GM12801 (cell line): ENCODE data around the gene CXCL1.

Experiments used
- TF ChIP-seq, protein P1 (sequence below): IDR thresholded peaks from one replicate; pipeline ENCODE4 v1.5.1; 2011; ENCODE audit warnings: control low read depth; ENCODE audit not compliant: insufficient read length; ENCODE audit errors: extremely low read depth

Gene CXCL1

DNA sequence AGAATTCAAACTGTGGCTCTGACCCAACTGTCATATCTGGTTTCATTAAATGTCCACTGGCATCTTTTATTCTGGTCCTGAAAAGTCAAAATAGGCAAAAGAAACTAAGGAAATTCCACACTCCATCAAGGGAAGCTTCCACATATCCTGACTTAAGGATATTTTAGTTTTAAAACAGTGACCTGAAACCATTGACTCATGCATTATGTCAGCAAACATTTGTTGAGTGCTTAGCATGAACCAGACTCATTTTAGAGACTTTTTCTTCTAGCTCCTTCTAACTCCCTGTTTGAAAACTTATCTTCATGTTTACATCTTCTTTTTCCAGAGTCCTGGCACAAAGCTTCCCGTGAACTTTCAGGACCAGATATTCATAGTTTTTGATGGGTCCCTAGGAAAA is 6.9 kb upstream of the CXCL1 start:
- TF ChIP-seq, protein P1, sequence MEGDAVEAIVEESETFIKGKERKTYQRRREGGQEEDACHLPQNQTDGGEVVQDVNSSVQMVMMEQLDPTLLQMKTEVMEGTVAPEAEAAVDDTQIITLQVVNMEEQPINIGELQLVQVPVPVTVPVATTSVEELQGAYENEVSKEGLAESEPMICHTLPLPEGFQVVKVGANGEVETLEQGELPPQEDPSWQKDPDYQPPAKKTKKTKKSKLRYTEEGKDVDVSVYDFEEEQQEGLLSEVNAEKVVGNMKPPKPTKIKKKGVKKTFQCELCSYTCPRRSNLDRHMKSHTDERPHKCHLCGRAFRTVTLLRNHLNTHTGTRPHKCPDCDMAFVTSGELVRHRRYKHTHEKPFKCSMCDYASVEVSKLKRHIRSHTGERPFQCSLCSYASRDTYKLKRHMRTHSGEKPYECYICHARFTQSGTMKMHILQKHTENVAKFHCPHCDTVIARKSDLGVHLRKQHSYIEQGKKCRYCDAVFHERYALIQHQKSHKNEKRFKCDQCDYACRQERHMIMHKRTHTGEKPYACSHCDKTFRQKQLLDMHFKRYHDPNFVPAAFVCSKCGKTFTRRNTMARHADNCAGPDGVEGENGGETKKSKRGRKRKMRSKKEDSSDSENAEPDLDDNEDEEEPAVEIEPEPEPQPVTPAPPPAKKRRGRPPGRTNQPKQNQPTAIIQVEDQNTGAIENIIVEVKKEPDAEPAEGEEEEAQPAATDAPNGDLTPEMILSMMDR = no peak

DNA sequence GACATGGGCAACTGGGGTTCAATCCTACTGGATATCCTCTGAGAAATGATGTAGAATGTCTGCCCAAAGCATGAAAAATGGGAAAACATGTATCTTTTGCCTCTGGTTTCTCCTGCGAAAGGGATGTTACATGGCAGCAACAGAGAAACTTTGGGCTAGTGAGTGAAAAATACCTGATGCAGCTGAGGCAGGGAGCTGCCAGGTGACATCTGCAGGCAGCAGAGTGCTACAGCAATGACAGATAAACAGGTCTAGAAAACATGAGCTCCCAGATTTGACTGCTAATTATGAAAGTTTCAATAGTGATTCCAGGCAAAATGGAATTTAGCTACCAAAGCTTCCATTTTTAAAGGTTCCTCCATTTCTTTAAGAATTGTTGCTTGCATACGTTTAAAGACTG is 4.8 kb upstream of the CXCL1 start:
- TF ChIP-seq, protein P1 = no peak

DNA sequence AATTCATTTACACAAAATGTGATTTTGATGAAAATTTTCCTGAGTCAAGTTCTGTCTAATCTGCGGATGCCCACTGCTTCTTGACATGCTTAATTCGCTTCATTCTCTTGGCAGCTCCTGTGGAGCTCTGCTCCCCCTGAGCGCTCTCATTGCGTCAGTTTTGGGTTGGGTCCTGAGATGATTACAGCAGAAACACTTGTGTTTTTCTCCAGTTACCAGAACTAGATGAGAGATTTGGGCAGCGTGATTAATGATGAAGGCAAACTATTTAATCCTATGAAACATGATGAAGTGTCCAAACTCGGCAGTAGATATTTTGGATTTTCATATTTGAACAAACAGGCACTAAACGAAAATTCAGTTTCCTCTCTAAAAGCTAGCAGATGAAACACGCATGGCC is 4.2 kb upstream of the CXCL1 start:
- TF ChIP-seq, protein P1 = no peak

DNA sequence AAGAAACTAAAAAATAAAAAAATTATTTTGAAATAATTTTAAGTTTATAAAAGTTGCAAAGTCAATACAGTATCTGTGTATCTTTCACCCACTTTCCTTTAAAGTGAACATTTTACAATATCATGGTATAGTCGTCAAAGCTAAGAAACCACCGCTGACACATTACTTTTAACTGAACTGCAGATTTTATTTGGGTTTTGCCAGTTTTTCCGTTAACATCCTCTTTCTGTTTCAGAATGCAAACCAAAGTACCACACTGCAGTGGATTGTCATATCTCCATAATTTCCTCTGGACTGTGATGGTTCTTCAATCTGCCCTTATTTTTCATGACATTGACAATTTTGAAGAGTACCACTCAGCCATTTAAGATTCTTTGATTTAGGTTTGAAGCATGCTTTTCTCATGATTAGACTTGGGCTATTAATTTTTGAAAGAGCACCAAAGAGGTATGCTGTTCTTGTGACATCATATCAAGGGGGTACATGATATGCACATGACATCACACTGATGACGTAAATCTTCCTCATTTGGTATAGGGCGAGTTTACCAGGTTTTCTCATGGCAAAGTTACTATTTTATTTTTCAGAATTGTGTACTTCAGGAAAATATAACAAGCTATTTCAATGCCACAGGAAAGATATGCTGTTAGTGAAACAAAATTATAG is 3.6 kb upstream of the CXCL1 start:
- TF ChIP-seq, protein P1 = no peak

DNA sequence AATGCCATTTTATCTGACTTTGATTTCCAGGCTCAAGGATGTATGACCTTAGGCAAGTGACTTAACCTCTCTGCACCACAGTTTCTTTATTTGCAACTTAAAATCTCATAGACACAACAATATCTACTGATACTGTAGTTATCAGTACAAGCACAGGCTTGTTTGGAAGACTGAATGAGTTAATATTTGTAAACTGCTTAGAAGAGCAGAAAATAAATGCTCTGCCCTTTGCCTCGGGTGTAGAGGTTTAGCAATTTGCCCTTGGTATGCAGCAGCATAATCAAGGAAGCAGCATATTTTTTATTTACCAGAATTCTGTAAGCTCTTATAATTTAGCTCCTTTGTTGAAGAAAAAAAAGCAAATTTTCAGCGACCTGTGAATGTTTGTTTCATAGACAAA is 2.9 kb upstream of the CXCL1 start:
- TF ChIP-seq, protein P1 = no peak

DNA sequence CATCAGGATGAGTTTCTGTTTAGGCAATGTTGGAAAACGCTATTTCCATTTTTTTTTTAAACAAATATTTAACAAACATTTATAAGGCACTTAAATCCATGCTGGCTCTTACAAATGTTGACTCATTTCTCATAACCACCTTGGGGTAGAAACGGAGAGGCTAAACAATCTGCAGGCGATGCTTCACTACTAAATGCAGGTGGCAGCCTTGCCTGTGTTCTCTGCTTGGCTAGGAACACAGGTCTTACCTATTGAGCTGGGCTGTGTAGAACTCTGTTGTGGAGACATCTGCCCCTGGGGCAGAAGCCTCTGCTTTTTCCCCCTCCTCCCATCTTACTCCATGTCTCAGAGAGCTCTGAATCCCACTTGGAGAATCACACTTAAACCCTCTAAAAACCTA is 1.4 kb upstream of the CXCL1 start:
- TF ChIP-seq, protein P1 = no peak

DNA sequence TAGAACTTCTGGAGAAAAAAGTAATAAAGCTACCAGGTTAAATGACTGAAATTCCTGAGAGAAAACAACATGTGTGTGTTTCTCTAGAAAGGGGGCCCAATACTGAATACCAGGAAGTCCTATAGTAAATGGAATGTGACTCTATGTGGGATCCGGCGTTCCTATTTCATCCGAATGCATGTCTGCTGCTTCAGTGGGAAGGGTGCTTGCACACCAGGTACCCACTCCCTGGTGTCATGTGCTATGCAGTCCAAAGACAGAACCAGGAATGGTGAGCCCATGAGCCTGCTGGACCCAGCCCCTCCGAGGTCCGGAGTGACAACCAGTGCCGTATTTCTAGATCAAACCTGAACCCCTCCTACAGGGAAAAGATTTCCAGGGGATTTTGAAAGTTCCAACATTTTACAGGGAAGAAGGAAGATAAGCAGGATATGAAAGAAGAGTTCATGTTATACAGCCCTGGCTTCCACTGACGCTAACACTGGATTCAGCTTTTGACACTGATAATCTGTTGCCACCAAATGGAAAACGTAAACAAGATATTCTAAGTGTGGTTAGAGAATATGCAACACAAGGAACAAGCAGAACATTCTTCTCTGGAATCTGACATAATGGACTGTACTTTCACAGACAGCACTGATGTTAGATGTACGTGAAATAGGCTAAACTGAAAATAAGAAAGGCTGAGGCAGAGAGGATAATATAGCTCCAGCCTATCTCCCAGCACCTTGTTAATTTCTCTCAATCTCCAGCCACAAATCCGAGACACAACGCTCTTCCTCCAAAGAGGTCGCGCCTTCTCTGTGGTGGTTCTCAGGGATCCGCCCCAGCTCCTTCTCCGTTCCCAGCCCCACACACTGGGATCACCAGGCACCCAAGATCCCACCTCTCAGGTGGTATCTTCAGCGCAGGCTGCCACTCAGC is 725 bp upstream of the CXCL1 start:
- TF ChIP-seq, protein P1 = no peak
